Upper lobe of right lung (tissue), 1 donor: Measurements from ENCODE around the gene ZMYM2. TPM values are rescaled to one million over a fixed set of nuclear protein-coding genes. Genes with fewer than 3 reads are reported as not detected.
A peak's percentile ranks its signal among the peaks of the same experiment; 100 is the strongest.
"Not testable (repeated sequence)": the region's sequence is repeated elsewhere in the genome, so short reads cannot be mapped to it uniquely, and the experiment has no call there.

ENCODE experiments used
- ATAC-seq: fragments of 200-7000 bp; cut with Tn5 transposase; one replicate; pipeline ENCODE4 v1.9.1; 2020; ENCODE audit warnings: mild to moderate bottlenecking, moderate library complexity
- DNase-seq: peaks from one replicate; pipeline ENCODE4 v3.0.0-alpha.2; 2020
- H3K27ac ChIP-seq: fragments of 200-600 bp; one replicate; pipeline ENCODE4 v1.8.0; 2022
- H3K27me3 ChIP-seq: fragments of 200-600 bp; one replicate; pipeline ENCODE4 v1.8.0; 2022; ENCODE audit warnings: mild to moderate bottlenecking
- H3K36me3 ChIP-seq: fragments of 200-600 bp; one replicate; pipeline ENCODE4 v1.8.0; 2022
- H3K4me1 ChIP-seq: fragments of 200-600 bp; one replicate; pipeline ENCODE4 v1.8.0; 2022
- H3K4me3 ChIP-seq: fragments of 200-600 bp; one replicate; pipeline ENCODE4 v1.8.0; 2022; ENCODE audit warnings: mild to moderate bottlenecking
- H3K9me3 ChIP-seq: fragments of 200-600 bp; one replicate; pipeline ENCODE4 v1.8.0; 2022
- intact Hi-C: fragments of 100-400 bp; cut with DNase I; formaldehyde crosslinking; loops from one replicate; pipeline ENCODE4 v1.11.0; 2022
- total RNA-seq: library from RNA; stranded (reverse); fragmentation: NEBNext Ultra II Directional; extraction: Animal tissue kit (Norgen Biotek cat#: 25700); gene quantifications from one replicate; pipeline ENCODE4 v1.2.1, GENCODE V29; 2021
- TF ChIP-seq, protein P1 (sequence below): fragments of 200-600 bp; IDR thresholded peaks from one replicate; pipeline ENCODE4 v1.8.0; 2022; ENCODE audit warnings: antibody characterized with exemption
- donor health status: DM: no; HTN: yes; CAD: no; lungs with severe emphysema.

Gene ZMYM2
- total RNA-seq, 1 donor from 2014 or later, result 64.3 TPM

DNA sequence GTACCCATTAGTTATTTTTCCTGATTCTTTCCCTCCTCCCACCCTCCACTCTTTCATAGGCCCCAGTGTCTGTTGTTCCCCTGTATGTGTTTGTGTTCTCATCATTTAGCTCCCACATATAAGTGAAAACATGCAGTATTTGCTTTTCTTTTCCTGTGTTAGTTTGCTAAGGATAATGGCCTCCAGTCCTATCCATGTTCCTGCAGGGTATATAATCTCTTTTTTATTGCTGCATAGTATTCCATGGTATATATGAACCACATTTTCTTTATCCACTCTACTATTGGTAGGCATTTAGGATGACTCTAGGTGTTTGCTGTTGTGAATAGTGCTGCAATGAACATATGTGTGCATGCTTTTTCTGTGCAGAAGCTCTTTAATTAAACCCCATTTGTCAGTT lies 79.4 kb downstream of the ZMYM2 start:
- TF ChIP-seq, protein P1, sequence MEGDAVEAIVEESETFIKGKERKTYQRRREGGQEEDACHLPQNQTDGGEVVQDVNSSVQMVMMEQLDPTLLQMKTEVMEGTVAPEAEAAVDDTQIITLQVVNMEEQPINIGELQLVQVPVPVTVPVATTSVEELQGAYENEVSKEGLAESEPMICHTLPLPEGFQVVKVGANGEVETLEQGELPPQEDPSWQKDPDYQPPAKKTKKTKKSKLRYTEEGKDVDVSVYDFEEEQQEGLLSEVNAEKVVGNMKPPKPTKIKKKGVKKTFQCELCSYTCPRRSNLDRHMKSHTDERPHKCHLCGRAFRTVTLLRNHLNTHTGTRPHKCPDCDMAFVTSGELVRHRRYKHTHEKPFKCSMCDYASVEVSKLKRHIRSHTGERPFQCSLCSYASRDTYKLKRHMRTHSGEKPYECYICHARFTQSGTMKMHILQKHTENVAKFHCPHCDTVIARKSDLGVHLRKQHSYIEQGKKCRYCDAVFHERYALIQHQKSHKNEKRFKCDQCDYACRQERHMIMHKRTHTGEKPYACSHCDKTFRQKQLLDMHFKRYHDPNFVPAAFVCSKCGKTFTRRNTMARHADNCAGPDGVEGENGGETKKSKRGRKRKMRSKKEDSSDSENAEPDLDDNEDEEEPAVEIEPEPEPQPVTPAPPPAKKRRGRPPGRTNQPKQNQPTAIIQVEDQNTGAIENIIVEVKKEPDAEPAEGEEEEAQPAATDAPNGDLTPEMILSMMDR, result no peak
- H3K36me3 ChIP-seq, result peaks cover 76% of the 10 kb centered on the region
- DNase-seq, result no peak
- no peaks in the 10 kb centered on the region for H3K4me1 ChIP-seq
- no peak overlapping the region for H3K27ac ChIP-seq
- H3K9me3 ChIP-seq, result no peaks in the 10 kb centered on the region
- intact Hi-C loops, result no loop called here
- no peak for ATAC-seq
- H3K27me3 ChIP-seq, result no peaks in the 10 kb centered on the region
- H3K4me3 ChIP-seq, result no peak overlapping the region

GRCh38 chr13:20042603-20043002 lies 84.1 kb downstream of the ZMYM2 start:
- ATAC-seq, intact Hi-C loops: not testable (repeated sequence)

DNA sequence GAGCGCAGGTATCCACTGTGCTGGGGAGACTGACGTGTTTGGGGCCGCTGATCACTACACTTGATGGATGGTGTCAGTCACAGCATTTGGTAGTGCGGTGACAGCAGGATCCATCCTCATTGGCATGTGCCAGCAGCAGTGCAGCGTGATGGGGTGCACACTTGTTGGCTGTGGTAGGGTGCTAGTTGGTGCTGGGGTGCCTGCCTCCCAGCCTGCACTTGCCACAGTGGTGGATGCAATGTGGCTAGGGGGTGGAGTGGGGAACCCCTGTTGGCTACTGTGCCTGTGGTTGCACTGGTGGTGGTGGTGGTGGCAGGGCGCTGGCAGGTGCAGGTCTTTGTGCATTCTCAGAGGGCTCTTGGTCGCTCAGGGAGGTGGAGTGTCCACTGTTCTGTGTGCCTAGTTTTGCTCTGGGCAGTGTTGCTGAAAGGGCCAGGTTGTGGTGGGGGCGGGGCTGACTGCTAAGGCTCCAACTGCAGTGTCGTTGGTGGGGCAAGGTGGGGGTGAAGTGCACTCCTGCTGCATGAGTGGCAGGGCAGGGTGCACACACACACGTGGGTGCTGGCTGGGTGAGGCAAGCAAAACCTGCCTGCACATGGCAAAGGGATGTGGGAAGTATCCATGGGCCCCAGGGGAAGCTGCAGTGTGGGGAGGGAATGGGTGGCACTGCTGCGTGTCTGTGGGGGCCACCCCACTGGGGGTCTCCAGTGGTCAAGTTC lies 84.8 kb downstream of the ZMYM2 start:
- peak; percentile 71 for DNase-seq
- intact Hi-C loops, result no loop called here
- Histone ChIP-seq H3K4me3 (no peak overlapping the region), H3K36me3 (peaks cover 44% of the 10 kb centered on the region), H3K4me1 (no peaks in the 10 kb centered on the region), H3K27ac (no peak overlapping the region), H3K9me3 (no peaks in the 10 kb centered on the region), H3K27me3 (no peaks in the 10 kb centered on the region)
- TF ChIP-seq, protein P1, result no peak
- ATAC-seq, result peak; percentile 81

More at GRCh38 chr13:20042603-20043002, 84.1 kb downstream of the ZMYM2 start:
- peaks cover 51% of the 10 kb centered on the region for H3K36me3 ChIP-seq
- H3K4me3 ChIP-seq, DNase-seq, H3K4me1 ChIP-seq, H3K27ac ChIP-seq, H3K27me3 ChIP-seq, H3K9me3 ChIP-seq: not testable (repeated sequence)

DNA sequence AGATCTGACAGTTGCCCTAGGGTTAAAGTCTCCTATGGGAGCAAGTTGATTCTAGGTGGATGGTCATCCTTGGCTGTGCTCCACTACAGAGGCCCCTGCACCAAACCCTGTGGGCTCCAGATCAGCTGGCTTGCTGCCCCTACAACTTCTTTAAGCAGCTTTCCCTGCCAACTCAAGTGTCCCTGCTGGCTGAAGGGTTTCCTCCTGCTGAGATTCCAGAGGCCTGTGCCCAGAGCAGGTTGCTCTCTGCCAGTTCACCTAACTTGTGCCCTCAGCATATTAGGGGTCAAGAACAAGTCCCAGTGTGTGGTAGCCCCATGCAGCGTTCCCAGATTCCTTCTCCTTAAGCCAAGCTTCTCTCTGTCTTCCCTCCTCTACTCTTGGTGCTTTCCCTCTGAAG lies 85.6 kb downstream of the ZMYM2 start:
- intact Hi-C loops, result no loop called here
- ATAC-seq, result peak; percentile 49
- no peak overlapping the region for H3K4me3 ChIP-seq
- H3K4me1 ChIP-seq, result peaks cover 4% of the 10 kb centered on the region
- H3K27me3 ChIP-seq, result no peaks in the 10 kb centered on the region
- DNase-seq, result no peak
- TF ChIP-seq, protein P1, result no peak
- H3K9me3 ChIP-seq, result no peaks in the 10 kb centered on the region
- peaks cover 42% of the 10 kb centered on the region for H3K36me3 ChIP-seq
- H3K27ac ChIP-seq, result no peak overlapping the region

- no peaks in the 10 kb centered on the region for H3K27me3 ChIP-seq
- no peak overlapping the region for H3K27ac ChIP-seq
- intact Hi-C loops, result no loop called here
- H3K4me1 ChIP-seq, result peaks cover 9% of the 10 kb centered on the region
- ATAC-seq (no peak), DNase-seq (no peak)
- no peak overlapping the region for H3K4me3 ChIP-seq
- no peaks in the 10 kb centered on the region for H3K9me3 ChIP-seq
- peaks cover 36% of the 10 kb centered on the region for H3K36me3 ChIP-seq
- TF ChIP-seq, protein P1, result no peak
Measured at GRCh38 chr13:20045950-20046548, 87.5 kb downstream of the ZMYM2 start.

GRCh38 chr13:20049558-20050473 lies 91.3 kb downstream of the ZMYM2 start:
- Histone ChIP-seq H3K27me3 (no peaks in the 10 kb centered on the region), H3K36me3 (peaks cover 12% of the 10 kb centered on the region), H3K9me3 (no peaks in the 10 kb centered on the region), H3K4me1 (peaks cover 9% of the 10 kb centered on the region), H3K4me3 (no peak overlapping the region), H3K27ac (no peak overlapping the region)
- intact Hi-C loops, result no loop called here
- no peak for ATAC-seq
- DNase-seq, result no peak
- TF ChIP-seq, protein P1, result no peak
